ENCODE measurements around the gene POLR1B. TPM values are rescaled to one million over a fixed set of nuclear protein-coding genes. Genes with fewer than 3 reads are reported as not detected.
"Not testable (repeated sequence)": the region's sequence is repeated elsewhere in the genome, so short reads cannot be mapped to it uniquely, and the experiment has no call there.

Gene POLR1B
- polyA plus RNA-seq, 2 donors: 5.7 to 7.5 TPM

- Histone ChIP-seq H3K4me3 (ENCODE audit: low read depth in 1 of 2, low read length in 2 of 2) (no peak overlapping the region), H3K9me3 (ENCODE audit: control insufficient read depth in 2 of 2, insufficient read depth in 1 of 2, low read depth in 1 of 2, low read length in 1 of 2) (no peaks in the 10 kb centered on the region), H3K36me3 (ENCODE audit: control insufficient read depth in 2 of 2, insufficient read depth in 2 of 2, low read length in 1 of 2) (no peaks in the 10 kb centered on the region), H3K27ac (ENCODE audit: low read depth in 2 of 2, low read length in 1 of 2) (no peak overlapping the region), H3K27me3 (ENCODE audit: control insufficient read depth in 1 of 2, insufficient read depth in 2 of 2, low read length in 2 of 2) (no peaks in the 10 kb centered on the region), H3K4me1 (ENCODE audit: control insufficient read depth in 2 of 2, insufficient read depth in 2 of 2, low read length in 1 of 2) (no peaks in the 10 kb centered on the region)
- 69 to 70% methylated on average over 4 of the region's 4 CpGs for WGBS, 2 donors
Observed at GRCh38 chr2:112606547-112606946, 64.3 kb downstream of the POLR1B start.

- H3K4me1 ChIP-seq (ENCODE audit: control insufficient read depth in 2 of 2, insufficient read depth in 2 of 2, low read length in 1 of 2): no peaks in the 10 kb centered on the region
- H3K27ac ChIP-seq (ENCODE audit: low read depth in 2 of 2, low read length in 1 of 2): no peak overlapping the region
- H3K27me3 ChIP-seq (ENCODE audit: control insufficient read depth in 1 of 2, insufficient read depth in 2 of 2, low read length in 2 of 2): no peaks in the 10 kb centered on the region
- no peaks in the 10 kb centered on the region for H3K36me3 ChIP-seq (ENCODE audit: control insufficient read depth in 2 of 2, insufficient read depth in 2 of 2, low read length in 1 of 2)
- H3K9me3 ChIP-seq (ENCODE audit: control insufficient read depth in 2 of 2, insufficient read depth in 1 of 2, low read depth in 1 of 2, low read length in 1 of 2): no peaks in the 10 kb centered on the region
- WGBS, 2 donors: 80% methylated on average over 8 of the region's 8 CpGs
- no peak overlapping the region for H3K4me3 ChIP-seq (ENCODE audit: low read depth in 1 of 2, low read length in 2 of 2)
Observed at GRCh38 chr2:112607680-112608438, 65.6 kb downstream of the POLR1B start.

DNA sequence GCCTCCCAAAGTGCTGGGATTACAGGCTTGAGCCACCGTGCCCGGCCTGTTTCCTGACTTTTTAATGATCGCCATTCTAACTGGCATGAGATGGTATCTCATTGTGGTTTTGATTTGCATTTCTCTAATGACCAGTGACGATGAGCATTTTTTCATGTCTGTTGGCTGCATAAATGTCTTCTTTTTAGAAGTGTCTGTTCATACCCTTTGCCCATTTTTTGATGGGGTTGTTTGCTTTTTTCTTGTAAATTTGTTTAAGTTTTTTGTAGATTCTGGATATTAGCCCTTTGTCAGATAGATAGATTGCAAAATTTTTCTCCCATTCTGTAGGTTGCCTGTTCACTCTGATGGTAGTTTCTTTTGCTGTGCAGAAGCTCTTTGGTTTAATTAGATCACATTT, 67.1 kb downstream of the POLR1B start:
- H3K36me3 ChIP-seq (ENCODE audit: control insufficient read depth in 2 of 2, insufficient read depth in 2 of 2, low read length in 1 of 2); H3K4me3 ChIP-seq (ENCODE audit: low read depth in 1 of 2, low read length in 2 of 2); H3K27me3 ChIP-seq (ENCODE audit: control insufficient read depth in 1 of 2, insufficient read depth in 2 of 2, low read length in 2 of 2); H3K4me1 ChIP-seq (ENCODE audit: control insufficient read depth in 2 of 2, insufficient read depth in 2 of 2, low read length in 1 of 2); H3K27ac ChIP-seq (ENCODE audit: low read depth in 2 of 2, low read length in 1 of 2); H3K9me3 ChIP-seq (ENCODE audit: control insufficient read depth in 2 of 2, insufficient read depth in 1 of 2, low read depth in 1 of 2, low read length in 1 of 2): not testable (repeated sequence)
- 87 to 93% methylated on average over 4 of the region's 4 CpGs for WGBS, 2 donors

GRCh38 chr2:112612283-112612682, 70.0 kb downstream of the POLR1B start:
- H3K9me3 ChIP-seq (ENCODE audit: control insufficient read depth in 2 of 2, insufficient read depth in 1 of 2, low read depth in 1 of 2, low read length in 1 of 2); H3K27me3 ChIP-seq (ENCODE audit: control insufficient read depth in 1 of 2, insufficient read depth in 2 of 2, low read length in 2 of 2); H3K27ac ChIP-seq (ENCODE audit: low read depth in 2 of 2, low read length in 1 of 2); H3K4me1 ChIP-seq (ENCODE audit: control insufficient read depth in 2 of 2, insufficient read depth in 2 of 2, low read length in 1 of 2); H3K4me3 ChIP-seq (ENCODE audit: low read depth in 1 of 2, low read length in 2 of 2); H3K36me3 ChIP-seq (ENCODE audit: control insufficient read depth in 2 of 2, insufficient read depth in 2 of 2, low read length in 1 of 2): not testable (repeated sequence)
- WGBS, 2 donors: 58 to 62% methylated on average over 1 of the region's 1 CpG

DNA sequence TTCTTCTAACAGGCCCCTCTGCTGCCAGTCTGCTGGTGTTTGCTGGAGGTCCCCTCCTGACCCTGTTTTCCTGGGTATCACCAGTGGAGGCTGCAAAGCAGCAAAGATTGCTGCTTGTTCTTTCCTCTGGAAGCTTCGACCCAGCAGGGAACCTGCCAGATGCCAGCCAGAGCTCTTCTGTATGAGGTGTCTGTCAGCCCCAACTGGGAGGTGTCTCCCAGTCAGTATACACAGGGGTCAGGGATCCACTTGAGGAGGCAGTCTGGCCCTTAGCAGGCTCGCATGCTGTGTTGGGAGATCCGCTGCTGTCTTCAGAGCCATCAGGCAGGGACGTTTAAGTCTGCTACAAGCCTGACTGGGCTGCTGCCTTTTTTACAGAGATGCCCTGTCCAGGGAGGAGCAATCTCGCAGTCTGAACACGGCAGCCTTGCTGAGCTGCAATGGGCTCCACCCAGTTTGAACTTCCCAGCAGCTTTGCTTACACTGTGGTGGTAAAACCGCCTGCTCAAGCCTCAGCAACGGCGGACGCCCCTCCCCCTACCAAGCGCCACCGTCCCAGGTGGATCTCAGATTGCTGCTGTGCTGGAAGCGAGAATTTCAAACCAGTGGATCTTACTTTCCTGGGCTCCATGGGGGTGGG, 72.1 kb downstream of the POLR1B start:
- H3K27me3 ChIP-seq (ENCODE audit: control insufficient read depth in 1 of 2, insufficient read depth in 2 of 2, low read length in 2 of 2): no peaks in the 10 kb centered on the region
- H3K4me3 ChIP-seq (ENCODE audit: low read depth in 1 of 2, low read length in 2 of 2): no peak overlapping the region
- no peaks in the 10 kb centered on the region for H3K36me3 ChIP-seq (ENCODE audit: control insufficient read depth in 2 of 2, insufficient read depth in 2 of 2, low read length in 1 of 2)
- no peak overlapping the region for H3K27ac ChIP-seq (ENCODE audit: low read depth in 2 of 2, low read length in 1 of 2)
- WGBS, 2 donors: 73 to 76% methylated on average over 13 of the region's 13 CpGs
- H3K9me3 ChIP-seq (ENCODE audit: control insufficient read depth in 2 of 2, insufficient read depth in 1 of 2, low read depth in 1 of 2, low read length in 1 of 2): no peaks in the 10 kb centered on the region
- H3K4me1 ChIP-seq (ENCODE audit: control insufficient read depth in 2 of 2, insufficient read depth in 2 of 2, low read length in 1 of 2): no peaks in the 10 kb centered on the region

DNA sequence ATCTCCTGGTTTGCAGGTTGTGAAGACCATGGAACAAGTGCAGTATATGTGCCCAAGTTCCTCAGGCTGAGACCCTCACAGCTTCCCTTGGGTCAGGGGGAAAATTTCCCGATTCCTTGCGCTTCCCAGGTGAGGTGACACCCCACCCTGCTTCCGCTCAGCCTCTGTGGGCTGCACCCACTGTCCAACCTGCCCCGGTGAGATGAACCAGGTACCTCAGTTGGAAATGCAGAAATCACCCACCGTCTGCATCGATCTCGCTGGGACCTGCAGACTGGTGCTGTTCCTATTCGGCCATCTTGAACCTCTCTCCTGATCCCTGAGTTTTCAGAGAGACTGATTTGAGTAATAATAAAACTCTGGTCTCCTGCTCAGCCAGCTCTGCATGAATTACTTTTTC, 72.8 kb downstream of the POLR1B start:
- no peaks in the 10 kb centered on the region for H3K4me1 ChIP-seq (ENCODE audit: control insufficient read depth in 2 of 2, insufficient read depth in 2 of 2, low read length in 1 of 2)
- no peaks in the 10 kb centered on the region for H3K36me3 ChIP-seq (ENCODE audit: control insufficient read depth in 2 of 2, insufficient read depth in 2 of 2, low read length in 1 of 2)
- no peaks in the 10 kb centered on the region for H3K9me3 ChIP-seq (ENCODE audit: control insufficient read depth in 2 of 2, insufficient read depth in 1 of 2, low read depth in 1 of 2, low read length in 1 of 2)
- H3K4me3 ChIP-seq (ENCODE audit: low read depth in 1 of 2, low read length in 2 of 2): no peak overlapping the region
- H3K27me3 ChIP-seq (ENCODE audit: control insufficient read depth in 1 of 2, insufficient read depth in 2 of 2, low read length in 2 of 2): no peaks in the 10 kb centered on the region
- 96 to 97% methylated on average over 8 of the region's 8 CpGs for WGBS, 2 donors
- no peak overlapping the region for H3K27ac ChIP-seq (ENCODE audit: low read depth in 2 of 2, low read length in 1 of 2)

GRCh38 chr2:112615798-112616197, 73.5 kb downstream of the POLR1B start:
- H3K27me3 ChIP-seq (ENCODE audit: control insufficient read depth in 1 of 2, insufficient read depth in 2 of 2, low read length in 2 of 2); H3K27ac ChIP-seq (ENCODE audit: low read depth in 2 of 2, low read length in 1 of 2); H3K36me3 ChIP-seq (ENCODE audit: control insufficient read depth in 2 of 2, insufficient read depth in 2 of 2, low read length in 1 of 2); H3K4me1 ChIP-seq (ENCODE audit: control insufficient read depth in 2 of 2, insufficient read depth in 2 of 2, low read length in 1 of 2); H3K9me3 ChIP-seq (ENCODE audit: control insufficient read depth in 2 of 2, insufficient read depth in 1 of 2, low read depth in 1 of 2, low read length in 1 of 2); H3K4me3 ChIP-seq (ENCODE audit: low read depth in 1 of 2, low read length in 2 of 2): not testable (repeated sequence)
- 88 to 95% methylated on average over 2 of the region's 2 CpGs for WGBS, 2 donors

DNA sequence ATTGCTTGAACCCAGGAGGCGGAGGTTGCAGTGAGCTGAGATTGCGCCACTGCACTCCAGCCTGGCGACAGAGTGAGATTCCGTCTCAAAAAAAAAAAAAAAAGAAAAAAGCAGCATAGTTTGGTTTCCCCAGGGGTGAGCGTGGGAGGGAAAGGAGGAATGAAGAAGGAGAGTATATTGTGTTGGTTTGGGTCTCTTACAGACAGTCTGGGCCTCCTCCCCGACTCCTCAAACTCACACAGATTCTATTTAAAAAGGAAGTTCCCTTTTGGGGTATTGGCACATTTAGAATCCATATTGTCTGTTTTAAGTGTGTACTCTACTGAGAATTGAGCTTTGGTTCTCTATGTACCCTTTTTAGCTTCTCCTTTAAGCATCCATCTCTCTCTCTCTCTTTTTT, 76.1 kb downstream of the POLR1B start:
- no peaks in the 10 kb centered on the region for H3K4me1 ChIP-seq (ENCODE audit: control insufficient read depth in 2 of 2, insufficient read depth in 2 of 2, low read length in 1 of 2)
- 78 to 84% methylated on average over 6 of the region's 6 CpGs for WGBS, 2 donors
- H3K27me3 ChIP-seq (ENCODE audit: control insufficient read depth in 1 of 2, insufficient read depth in 2 of 2, low read length in 2 of 2): no peaks in the 10 kb centered on the region
- no peak overlapping the region for H3K4me3 ChIP-seq (ENCODE audit: low read depth in 1 of 2, low read length in 2 of 2)
- H3K27ac ChIP-seq (ENCODE audit: low read depth in 2 of 2, low read length in 1 of 2): no peak overlapping the region
- H3K36me3 ChIP-seq (ENCODE audit: control insufficient read depth in 2 of 2, insufficient read depth in 2 of 2, low read length in 1 of 2): no peaks in the 10 kb centered on the region
- H3K9me3 ChIP-seq (ENCODE audit: control insufficient read depth in 2 of 2, insufficient read depth in 1 of 2, low read depth in 1 of 2, low read length in 1 of 2): no peaks in the 10 kb centered on the region

GRCh38 chr2:112621790-112622527, 79.7 kb downstream of the POLR1B start:
- Histone ChIP-seq H3K27me3 (ENCODE audit: control insufficient read depth in 1 of 2, insufficient read depth in 2 of 2, low read length in 2 of 2) (no peaks in the 10 kb centered on the region), H3K4me3 (ENCODE audit: low read depth in 1 of 2, low read length in 2 of 2) (no peak overlapping the region), H3K9me3 (ENCODE audit: control insufficient read depth in 2 of 2, insufficient read depth in 1 of 2, low read depth in 1 of 2, low read length in 1 of 2) (no peaks in the 10 kb centered on the region), H3K4me1 (ENCODE audit: control insufficient read depth in 2 of 2, insufficient read depth in 2 of 2, low read length in 1 of 2) (peaks cover 0 to 5% of the 10 kb centered on the region in 2 donors), H3K36me3 (ENCODE audit: control insufficient read depth in 2 of 2, insufficient read depth in 2 of 2, low read length in 1 of 2) (no peaks in the 10 kb centered on the region), H3K27ac (ENCODE audit: low read depth in 2 of 2, low read length in 1 of 2) (peak overlapping the region; percentile 6 to 65)
- 77 to 85% methylated on average over 22 of the region's 22 CpGs for WGBS, 2 donors
